Measurements from ENCODE around the gene GPR160.

DNA sequence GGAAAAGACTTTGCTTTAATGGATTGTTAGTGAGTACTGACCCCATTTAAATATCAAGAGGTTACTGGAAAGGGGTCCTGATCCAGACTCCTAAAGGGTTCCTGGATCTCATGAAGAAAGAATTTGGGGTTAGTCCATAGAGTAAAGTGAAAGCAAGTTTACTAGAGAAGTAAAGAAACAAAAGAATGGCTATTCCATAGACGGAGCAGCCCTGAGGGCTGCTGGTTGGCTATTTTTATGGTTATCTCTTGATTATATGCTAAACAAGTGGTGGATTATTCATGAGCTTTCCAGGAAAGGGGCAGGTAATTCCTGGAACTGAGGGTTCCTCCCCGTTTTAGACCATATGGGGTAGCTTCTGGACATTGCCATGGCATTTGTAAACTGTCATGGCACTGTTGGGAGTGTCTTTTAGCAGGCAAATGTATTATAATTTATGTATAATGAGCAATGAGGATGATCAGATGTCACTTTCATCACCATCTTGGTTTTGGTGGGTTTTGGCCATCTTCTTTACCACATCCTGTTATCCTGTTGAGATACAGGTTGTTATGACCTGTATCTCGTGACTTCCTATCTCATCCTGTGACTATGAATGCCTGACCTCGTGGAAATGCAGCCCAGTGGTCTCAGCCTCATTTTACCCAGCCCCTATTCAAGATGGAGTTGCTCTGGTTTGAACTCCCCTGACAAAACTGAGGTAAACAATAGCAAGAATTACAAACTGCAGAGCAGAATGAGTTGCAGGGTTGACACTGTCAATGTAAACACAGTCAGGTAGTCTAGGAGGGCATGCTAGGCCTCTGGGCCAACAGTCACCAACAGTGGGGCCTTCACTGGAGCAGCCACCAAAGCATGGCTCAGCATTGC lies 10.3 kb upstream of the GPR160 start:
- no peak for TF ChIP-seq POLR2A (IDR thresholded peaks at IDR 0.05)
- TF ChIP-seq, protein P1, sequence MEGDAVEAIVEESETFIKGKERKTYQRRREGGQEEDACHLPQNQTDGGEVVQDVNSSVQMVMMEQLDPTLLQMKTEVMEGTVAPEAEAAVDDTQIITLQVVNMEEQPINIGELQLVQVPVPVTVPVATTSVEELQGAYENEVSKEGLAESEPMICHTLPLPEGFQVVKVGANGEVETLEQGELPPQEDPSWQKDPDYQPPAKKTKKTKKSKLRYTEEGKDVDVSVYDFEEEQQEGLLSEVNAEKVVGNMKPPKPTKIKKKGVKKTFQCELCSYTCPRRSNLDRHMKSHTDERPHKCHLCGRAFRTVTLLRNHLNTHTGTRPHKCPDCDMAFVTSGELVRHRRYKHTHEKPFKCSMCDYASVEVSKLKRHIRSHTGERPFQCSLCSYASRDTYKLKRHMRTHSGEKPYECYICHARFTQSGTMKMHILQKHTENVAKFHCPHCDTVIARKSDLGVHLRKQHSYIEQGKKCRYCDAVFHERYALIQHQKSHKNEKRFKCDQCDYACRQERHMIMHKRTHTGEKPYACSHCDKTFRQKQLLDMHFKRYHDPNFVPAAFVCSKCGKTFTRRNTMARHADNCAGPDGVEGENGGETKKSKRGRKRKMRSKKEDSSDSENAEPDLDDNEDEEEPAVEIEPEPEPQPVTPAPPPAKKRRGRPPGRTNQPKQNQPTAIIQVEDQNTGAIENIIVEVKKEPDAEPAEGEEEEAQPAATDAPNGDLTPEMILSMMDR (IDR thresholded peaks at IDR 0.05 in 4 of 5, conservative IDR thresholded peaks at IDR 0.05 in 1 of 5): no peak
